C4-2B (cell line): Measurements from ENCODE around the gene SPATA18.
"Not testable (repeated sequence)": the region's sequence is repeated elsewhere in the genome, so short reads cannot be mapped to it uniquely, and the experiment has no call there.

Source experiments
- H3K27ac ChIP-seq: fragments of 450-650 bp; 2 replicates; pipeline ENCODE4 v1.5.1; 2017
- CTCF ChIP-seq: fragments of 450-650 bp; conservative IDR thresholded peaks from 2 replicates; pipeline ENCODE4 v1.5.1; 2017; ENCODE audit warnings: mild to moderate bottlenecking
- ZFX ChIP-seq: fragments of 450-650 bp; IDR thresholded peaks from 2 replicates; pipeline ENCODE4 v1.6.1; 2017

Gene SPATA18

GRCh38 chr4:52071791-52072546, 20.9 kb downstream of the SPATA18 start:
- TF ChIP-seq CTCF (no peak), ZFX (no peak)

GRCh38 chr4:52076731-52077130, 25.6 kb downstream of the SPATA18 start:
- no peak for TF ChIP-seq ZFX
- TF ChIP-seq CTCF, result no peak
- no peak overlapping the region for H3K27ac ChIP-seq

More at GRCh38 chr4:52071791-52072546, 20.9 kb downstream of the SPATA18 start:
- no peak overlapping the region for H3K27ac ChIP-seq

GRCh38 chr4:52079659-52080058, 28.6 kb downstream of the SPATA18 start:
- TF ChIP-seq ZFX (no peak), CTCF (no peak)

GRCh38 chr4:52081216-52081615, 30.1 kb downstream of the SPATA18 start:
- TF ChIP-seq ZFX (no peak), CTCF (no peak)
- no peak overlapping the region for H3K27ac ChIP-seq

More at GRCh38 chr4:52079659-52080058, 28.6 kb downstream of the SPATA18 start:
- no peak overlapping the region for H3K27ac ChIP-seq

GRCh38 chr4:52086425-52086824, 35.3 kb downstream of the SPATA18 start:
- not testable (repeated sequence) for H3K27ac ChIP-seq

- H3K27ac ChIP-seq, result no peak overlapping the region
- TF ChIP-seq CTCF (no peak), ZFX (no peak)
Measured at GRCh38 chr4:52091801-52092200, 40.7 kb downstream of the SPATA18 start.

GRCh38 chr4:52093466-52093865, 42.4 kb downstream of the SPATA18 start:
- H3K27ac ChIP-seq, result no peak overlapping the region
- TF ChIP-seq CTCF, result no peak
- TF ChIP-seq ZFX, result no peak
